Measurements from ENCODE around the gene CCDC57.

DNA sequence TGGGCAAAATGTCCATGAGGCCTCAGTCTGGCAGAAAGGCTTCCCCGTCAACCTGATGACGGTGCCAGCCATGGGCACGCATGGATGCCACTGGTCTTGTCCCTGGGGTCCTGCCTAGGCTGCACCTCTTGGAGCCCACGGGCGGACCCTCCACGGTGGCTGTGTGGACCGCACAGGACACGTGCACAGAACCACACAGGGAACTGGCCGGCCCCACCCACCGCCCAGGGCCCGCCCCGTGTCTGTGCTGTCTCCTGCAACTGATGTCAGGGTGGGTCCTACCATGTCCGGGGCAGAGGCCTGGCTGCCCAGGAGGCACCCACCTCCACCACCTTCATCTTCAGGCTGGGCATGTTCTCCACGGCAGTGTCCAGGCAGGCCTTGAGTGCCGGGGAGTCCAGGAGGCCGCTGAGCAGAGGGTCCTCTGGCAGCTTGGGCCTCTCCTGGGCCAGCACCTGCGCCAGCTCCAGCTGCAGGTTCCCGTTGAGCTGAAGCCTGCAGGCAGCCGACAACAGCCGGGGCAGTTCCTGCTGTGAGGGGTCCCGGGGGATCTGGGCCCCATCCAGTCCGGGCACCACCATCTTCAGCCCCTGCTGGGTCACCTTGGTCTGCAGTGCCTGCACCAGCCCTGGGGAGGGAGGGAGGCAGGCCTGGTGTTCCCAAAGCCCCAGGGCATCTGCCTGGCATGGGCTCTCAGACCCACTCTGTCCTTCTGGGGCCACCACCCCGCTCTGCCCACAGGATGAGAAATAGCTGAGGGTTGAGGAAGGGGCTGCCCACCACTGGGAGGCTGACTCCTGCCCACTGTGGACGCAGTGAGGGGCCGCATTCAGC lies 126.5 kb downstream of the CCDC57 start:
- TF ChIP-seq, protein P1, sequence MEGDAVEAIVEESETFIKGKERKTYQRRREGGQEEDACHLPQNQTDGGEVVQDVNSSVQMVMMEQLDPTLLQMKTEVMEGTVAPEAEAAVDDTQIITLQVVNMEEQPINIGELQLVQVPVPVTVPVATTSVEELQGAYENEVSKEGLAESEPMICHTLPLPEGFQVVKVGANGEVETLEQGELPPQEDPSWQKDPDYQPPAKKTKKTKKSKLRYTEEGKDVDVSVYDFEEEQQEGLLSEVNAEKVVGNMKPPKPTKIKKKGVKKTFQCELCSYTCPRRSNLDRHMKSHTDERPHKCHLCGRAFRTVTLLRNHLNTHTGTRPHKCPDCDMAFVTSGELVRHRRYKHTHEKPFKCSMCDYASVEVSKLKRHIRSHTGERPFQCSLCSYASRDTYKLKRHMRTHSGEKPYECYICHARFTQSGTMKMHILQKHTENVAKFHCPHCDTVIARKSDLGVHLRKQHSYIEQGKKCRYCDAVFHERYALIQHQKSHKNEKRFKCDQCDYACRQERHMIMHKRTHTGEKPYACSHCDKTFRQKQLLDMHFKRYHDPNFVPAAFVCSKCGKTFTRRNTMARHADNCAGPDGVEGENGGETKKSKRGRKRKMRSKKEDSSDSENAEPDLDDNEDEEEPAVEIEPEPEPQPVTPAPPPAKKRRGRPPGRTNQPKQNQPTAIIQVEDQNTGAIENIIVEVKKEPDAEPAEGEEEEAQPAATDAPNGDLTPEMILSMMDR (optimal IDR thresholded peaks at IDR 0.05 in 1 of 3, IDR thresholded peaks at IDR 0.05 in 1 of 3, conservative IDR thresholded peaks at IDR 0.05 in 1 of 3; ENCODE audit: extremely low read depth in 1 of 3, insufficient read depth in 2 of 3, low read length in 3 of 3), result no peak
- TF ChIP-seq EZH2 (IDR thresholded peaks at IDR 0.05; ENCODE audit: low read length), result no peak

Measured in keratinocyte (primary cell).